ENCODE measurements around the gene ZNF582. TPM values are rescaled to one million over a fixed set of nuclear protein-coding genes. Genes with fewer than 3 reads are reported as not detected.

The ZNF582 gene
- total and polyA plus RNA-seq, 2 donors from 2014 or later, result 3.8 to 5.0 TPM

DNA sequence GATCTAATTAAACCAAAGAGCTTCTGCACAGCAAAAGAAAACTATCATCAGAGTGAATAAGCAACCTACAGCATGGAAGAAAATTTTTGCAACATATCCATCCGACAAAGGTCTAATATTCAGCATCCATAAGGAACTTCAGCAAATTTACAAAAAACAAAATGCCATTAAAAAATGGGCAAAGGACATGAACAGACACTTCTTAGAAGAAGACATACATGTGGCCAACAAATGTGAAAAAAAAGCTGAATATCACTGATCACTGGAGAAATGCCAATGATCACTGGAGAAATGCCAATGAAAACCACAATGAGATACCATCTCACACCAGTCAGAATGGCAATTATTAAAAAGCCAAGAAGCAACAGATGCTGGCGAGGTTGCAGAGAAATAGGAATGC is 32.5 kb downstream of the ZNF582 start:
- no peak for FAIRE-seq
- peaks cover 3 to 5% (median 4%) of the 10 kb centered on the region in 3 donors for H3K9me3 ChIP-seq (ENCODE audit: control insufficient read depth in 2 of 3, insufficient read depth in 1 of 3, low read length in 3 of 3)
- intact Hi-C loops (cut with DNase I), result no loop called here

DNA sequence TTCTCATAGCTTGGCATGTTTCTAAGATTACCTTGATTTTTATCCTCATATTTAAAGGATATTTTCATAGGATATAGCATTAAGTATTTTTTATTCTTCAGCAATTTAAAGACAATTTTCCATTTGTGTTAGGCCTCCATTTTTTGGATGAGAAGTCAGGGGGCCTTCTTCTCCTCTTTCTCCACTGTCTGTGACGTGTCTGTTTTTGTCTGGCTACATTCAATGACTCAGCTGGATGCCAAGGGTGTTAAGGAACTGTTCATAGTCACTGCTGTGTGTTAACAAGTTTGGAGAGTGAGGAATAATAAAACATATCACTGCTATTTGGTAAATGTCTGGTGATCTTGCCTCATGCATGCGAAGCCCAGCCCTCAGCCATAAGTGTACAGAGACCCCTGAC is 36.4 kb downstream of the ZNF582 start:
- FAIRE-seq (no peak), DNase-seq (no peak)
- Histone ChIP-seq H3K9ac (ENCODE audit: low read length in 3 of 3) (no peak overlapping the region), H3K36me3 (ENCODE audit: control insufficient read depth in 2 of 3, insufficient read depth in 3 of 3, low read length in 3 of 3) (peaks cover 0 to 3% (median 0%) of the 10 kb centered on the region in 3 donors), H3K4me3 (ENCODE audit: low read length in 3 of 3) (no peak overlapping the region), H3K9me3 (ENCODE audit: control insufficient read depth in 2 of 3, insufficient read depth in 1 of 3, low read length in 3 of 3) (peaks cover 3 to 4% (median 3%) of the 10 kb centered on the region in 3 donors), H3K27ac (ENCODE audit: low read depth in 2 of 2, low read length in 2 of 2) (no peak overlapping the region), H3K27me3 (ENCODE audit: control insufficient read depth, insufficient read depth, low read length) (no peaks in the 10 kb centered on the region), H3K4me1 (ENCODE audit: control insufficient read depth in 2 of 3, insufficient read depth in 2 of 3, low read depth in 1 of 3, low read length in 3 of 3) (no peaks in the 10 kb centered on the region)
- TF ChIP-seq, protein P1, sequence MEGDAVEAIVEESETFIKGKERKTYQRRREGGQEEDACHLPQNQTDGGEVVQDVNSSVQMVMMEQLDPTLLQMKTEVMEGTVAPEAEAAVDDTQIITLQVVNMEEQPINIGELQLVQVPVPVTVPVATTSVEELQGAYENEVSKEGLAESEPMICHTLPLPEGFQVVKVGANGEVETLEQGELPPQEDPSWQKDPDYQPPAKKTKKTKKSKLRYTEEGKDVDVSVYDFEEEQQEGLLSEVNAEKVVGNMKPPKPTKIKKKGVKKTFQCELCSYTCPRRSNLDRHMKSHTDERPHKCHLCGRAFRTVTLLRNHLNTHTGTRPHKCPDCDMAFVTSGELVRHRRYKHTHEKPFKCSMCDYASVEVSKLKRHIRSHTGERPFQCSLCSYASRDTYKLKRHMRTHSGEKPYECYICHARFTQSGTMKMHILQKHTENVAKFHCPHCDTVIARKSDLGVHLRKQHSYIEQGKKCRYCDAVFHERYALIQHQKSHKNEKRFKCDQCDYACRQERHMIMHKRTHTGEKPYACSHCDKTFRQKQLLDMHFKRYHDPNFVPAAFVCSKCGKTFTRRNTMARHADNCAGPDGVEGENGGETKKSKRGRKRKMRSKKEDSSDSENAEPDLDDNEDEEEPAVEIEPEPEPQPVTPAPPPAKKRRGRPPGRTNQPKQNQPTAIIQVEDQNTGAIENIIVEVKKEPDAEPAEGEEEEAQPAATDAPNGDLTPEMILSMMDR (IDR thresholded peaks at IDR 0.05; ENCODE audit: borderline replicate concordance, extremely low read depth, insufficient read depth), result no peak
- intact Hi-C loops (cut with DNase I), result no loop called here

More for the DNA sequence above, 32.5 kb downstream of the ZNF582 start:
- Histone ChIP-seq H3K36me3 (ENCODE audit: control insufficient read depth in 2 of 3, insufficient read depth in 3 of 3, low read length in 3 of 3) (peaks cover 0 to 3% (median 0%) of the 10 kb centered on the region in 3 donors), H3K27me3 (ENCODE audit: control insufficient read depth, insufficient read depth, low read length) (no peaks in the 10 kb centered on the region), H3K4me1 (ENCODE audit: control insufficient read depth in 2 of 3, insufficient read depth in 2 of 3, low read depth in 1 of 3, low read length in 3 of 3) (no peaks in the 10 kb centered on the region), H3K27ac (ENCODE audit: low read depth in 2 of 2, low read length in 2 of 2) (no peak overlapping the region), H3K4me3 (ENCODE audit: low read length in 3 of 3) (no peak overlapping the region), H3K9ac (ENCODE audit: low read length in 3 of 3) (no peak overlapping the region)
- DNase-seq, result no peak
- TF ChIP-seq, protein P1 (IDR thresholded peaks at IDR 0.05; ENCODE audit: borderline replicate concordance, extremely low read depth, insufficient read depth), result no peak

DNA sequence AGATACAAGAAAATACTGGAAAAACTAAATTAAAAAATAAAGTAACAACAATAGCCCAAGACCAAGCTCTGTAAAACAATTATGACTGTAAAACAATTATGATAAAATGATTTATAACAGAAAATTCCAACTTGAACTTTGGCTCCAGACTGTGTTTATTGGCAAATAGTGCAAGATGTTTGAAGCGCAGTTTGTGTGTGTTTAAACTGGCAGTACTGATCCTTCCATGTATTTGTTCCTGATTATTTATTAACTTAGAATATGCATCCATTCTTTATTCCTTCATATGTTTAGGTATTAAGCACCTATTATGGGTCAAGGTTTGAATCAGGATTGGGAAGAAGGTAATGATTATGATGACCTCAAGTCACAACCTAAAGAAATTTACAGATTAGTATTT is 37.8 kb downstream of the ZNF582 start:
- no peak for FAIRE-seq
- no peaks in the 10 kb centered on the region for H3K27me3 ChIP-seq (ENCODE audit: control insufficient read depth, insufficient read depth, low read length)

More for the DNA sequence above, 37.8 kb downstream of the ZNF582 start:
- no peak for DNase-seq
- intact Hi-C loops (cut with DNase I), result no loop called here
- Histone ChIP-seq H3K4me1 (ENCODE audit: control insufficient read depth in 2 of 3, insufficient read depth in 2 of 3, low read depth in 1 of 3, low read length in 3 of 3) (no peaks in the 10 kb centered on the region), H3K27ac (ENCODE audit: low read depth in 2 of 2, low read length in 2 of 2) (no peak overlapping the region), H3K36me3 (ENCODE audit: control insufficient read depth in 2 of 3, insufficient read depth in 3 of 3, low read length in 3 of 3) (no peaks in the 10 kb centered on the region), H3K9ac (ENCODE audit: low read length in 3 of 3) (no peak overlapping the region), H3K4me3 (ENCODE audit: low read length in 3 of 3) (no peak overlapping the region), H3K9me3 (ENCODE audit: control insufficient read depth in 2 of 3, insufficient read depth in 1 of 3, low read length in 3 of 3) (peaks cover 0 to 3% (median 0%) of the 10 kb centered on the region in 3 donors)
- TF ChIP-seq, protein P1 (IDR thresholded peaks at IDR 0.05; ENCODE audit: borderline replicate concordance, extremely low read depth, insufficient read depth), result no peak
